Loucy (cell line): ENCODE measurements around the gene NMRAL1.

ENCODE experiments used
- CTCF ChIP-seq: fragments of 200-600 bp; sonication (generic); conservative IDR thresholded peaks from 2 replicates; pipeline ENCODE4 v1.5.1; 2014; ENCODE audit warnings: mild to moderate bottlenecking, antibody characterized with exemption, low read length
- EZH2phosphoT487 ChIP-seq: fragments of 200-600 bp; IDR thresholded peaks from 2 replicates; pipeline ENCODE4 v1.6.1; 2018; ENCODE audit warnings: antibody characterized with exemption, mild to moderate bottlenecking, moderate library complexity, borderline replicate concordance

- no peak for TF ChIP-seq CTCF
- no peak for TF ChIP-seq EZH2phosphoT487
Measured at GRCh38 chr16:4515611-4516233, 41.3 kb upstream of the NMRAL1 start.
